GM19035 (cell line): ENCODE data around the gene LYPD6B.
"Not testable (repeated sequence)": the region's sequence is repeated elsewhere in the genome, so short reads cannot be mapped to it uniquely, and the experiment has no call there.

Source experiments
- ATAC-seq: cut with Tn5 transposase; IDR thresholded peaks from one replicate; pipeline ENCODE4 v1.9.1; 2021; ENCODE audit not compliant: unreplicated experiment

Gene LYPD6B

GRCh38 chr2:149188291-149188690 is 149.8 kb downstream of the LYPD6B start:
- no peak for ATAC-seq

DNA sequence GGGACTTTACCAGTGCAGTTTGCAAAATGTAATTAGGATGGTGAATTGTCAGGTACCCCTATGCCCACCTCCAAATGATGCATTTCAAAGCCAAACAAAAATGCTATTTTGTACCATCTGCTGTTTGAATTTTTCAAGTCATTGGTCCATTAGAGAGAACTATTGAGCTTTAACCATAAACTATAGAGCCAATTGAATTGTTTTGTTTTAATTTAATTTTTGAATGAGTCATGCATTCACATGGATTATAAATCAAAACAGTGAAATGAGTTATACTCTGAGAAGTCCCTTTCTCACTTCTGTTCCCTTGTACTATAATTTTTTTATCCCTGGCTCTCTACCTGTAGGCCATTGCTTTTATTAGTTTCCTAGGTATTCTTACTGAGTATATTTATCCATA is 151.3 kb downstream of the LYPD6B start:
- no peak for ATAC-seq

DNA sequence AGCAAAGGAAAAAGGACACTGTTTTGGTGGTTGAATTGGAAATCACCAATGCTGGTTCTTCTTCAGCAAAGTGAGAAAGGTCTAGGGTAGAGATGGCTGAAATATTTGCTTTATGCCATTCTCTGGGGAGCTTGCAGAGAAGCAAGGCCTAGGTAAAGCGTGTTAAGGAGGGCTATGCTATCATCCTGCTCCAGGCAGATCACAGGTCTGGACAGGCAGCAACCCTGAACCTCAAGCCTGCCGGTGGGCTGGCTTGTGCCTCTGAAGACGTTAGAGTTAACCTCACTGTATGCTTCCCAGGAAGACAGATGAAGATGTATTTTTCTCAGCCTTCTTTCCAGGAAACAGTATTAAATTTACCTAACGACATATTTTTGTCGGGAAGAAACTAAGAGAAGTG is 153.4 kb downstream of the LYPD6B start:
- no peak for ATAC-seq

- ATAC-seq, result no peak
Measured at GRCh38 chr2:149192427-149192826, 153.9 kb downstream of the LYPD6B start.

- ATAC-seq, result no peak
Measured at GRCh38 chr2:149200109-149200520, 161.6 kb downstream of the LYPD6B start.

GRCh38 chr2:149204686-149205085 is 166.2 kb downstream of the LYPD6B start:
- no peak for ATAC-seq

DNA sequence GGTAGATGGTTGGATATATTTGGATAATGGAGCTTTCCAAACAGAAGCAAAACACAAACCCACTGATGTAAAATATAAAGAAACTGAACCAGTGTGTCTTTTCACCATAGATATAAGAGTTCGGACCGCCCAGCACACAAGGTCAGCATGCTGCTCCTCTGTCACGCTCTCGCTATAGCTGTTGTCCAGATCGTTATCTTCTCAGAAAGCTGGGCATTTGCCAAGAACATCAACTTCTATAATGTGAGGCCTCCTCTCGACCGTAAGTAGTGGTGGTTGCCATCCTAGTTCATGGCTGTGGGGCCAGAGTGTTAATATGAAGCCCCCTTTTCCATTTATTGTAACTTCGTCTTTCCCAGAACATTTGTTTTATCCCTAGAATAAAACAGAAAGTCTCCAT is 166.6 kb downstream of the LYPD6B start:
- no peak for ATAC-seq

DNA sequence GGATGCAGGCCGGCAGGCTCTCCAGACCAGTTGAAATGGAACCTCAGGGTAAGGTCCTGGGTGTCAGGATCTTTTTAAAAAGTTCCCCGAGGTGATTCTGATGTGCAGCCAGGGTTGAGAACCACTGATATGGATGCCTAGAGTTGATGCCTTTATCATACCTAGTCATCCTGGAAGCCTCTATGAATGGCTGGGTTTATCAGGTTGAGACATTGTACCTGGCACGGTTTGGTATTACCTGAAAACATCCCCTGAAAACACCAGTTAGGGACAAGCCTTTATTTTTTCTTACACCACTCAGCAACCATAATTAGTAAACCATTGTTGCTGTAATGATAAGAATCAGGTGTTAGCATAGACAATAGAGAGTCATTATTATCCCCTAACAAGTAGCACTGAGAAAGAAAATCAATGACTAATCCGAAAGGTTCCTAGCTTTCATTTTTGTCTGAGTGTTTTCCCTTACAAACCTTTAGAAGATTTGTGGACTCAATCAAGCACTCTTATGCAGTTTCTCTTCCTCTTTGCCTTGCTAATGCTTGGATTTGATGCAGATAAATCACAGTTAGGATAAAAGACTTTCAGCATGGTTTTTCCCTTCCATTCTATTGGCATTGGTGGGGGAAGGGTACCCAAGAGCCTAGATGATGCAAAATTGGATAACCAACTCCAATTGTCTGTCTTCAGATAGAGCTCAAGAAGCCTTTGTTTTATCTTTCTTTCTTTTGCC is 175.4 kb downstream of the LYPD6B start:
- ATAC-seq, result no peak

GRCh38 chr2:149218497-149218896 is 180.0 kb downstream of the LYPD6B start:
- ATAC-seq, result no peak

GRCh38 chr2:149219856-149220255 is 181.4 kb downstream of the LYPD6B start:
- ATAC-seq, result no peak

- no peak for ATAC-seq
Measured at GRCh38 chr2:149221002-149221401, 182.5 kb downstream of the LYPD6B start.

- no peak for ATAC-seq
Measured at GRCh38 chr2:149221898-149222297, 183.4 kb downstream of the LYPD6B start.

GRCh38 chr2:149223472-149224095 is 185.1 kb downstream of the LYPD6B start:
- ATAC-seq, result no peak

GRCh38 chr2:149224543-149224942 is 186.0 kb downstream of the LYPD6B start:
- no peak for ATAC-seq

GRCh38 chr2:149225446-149225845 is 186.9 kb downstream of the LYPD6B start:
- ATAC-seq, result no peak

GRCh38 chr2:149226790-149227189 is 188.3 kb downstream of the LYPD6B start:
- no peak for ATAC-seq

DNA sequence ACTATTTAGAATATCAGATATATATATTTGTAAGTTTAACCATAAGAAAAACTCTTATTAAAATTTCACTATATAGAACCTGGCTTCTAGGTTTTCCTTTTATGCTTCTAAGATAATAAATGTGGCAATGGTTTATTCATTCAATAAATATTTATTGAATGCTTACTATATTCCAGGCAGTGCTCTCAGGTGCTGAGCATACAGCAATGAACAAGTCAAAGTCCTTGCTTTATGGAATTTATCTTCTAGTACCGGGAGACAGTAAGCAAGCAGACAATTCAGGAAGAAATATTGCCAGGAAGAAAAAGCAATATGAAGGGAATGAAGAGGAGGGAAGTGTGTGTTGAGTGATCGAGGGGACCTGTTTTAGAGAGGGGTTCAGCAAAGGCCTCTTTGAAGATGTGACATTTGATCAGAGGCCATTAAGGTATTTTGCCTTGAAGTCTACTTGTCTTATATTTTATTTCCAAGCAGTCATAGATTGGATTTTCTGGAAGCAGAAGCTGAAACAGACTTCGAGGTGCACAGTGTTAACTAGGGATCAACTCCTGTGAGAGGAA is 197.4 kb downstream of the LYPD6B start:
- no peak for ATAC-seq

GRCh38 chr2:149236410-149236809 is 197.9 kb downstream of the LYPD6B start:
- no peak for ATAC-seq

- no peak for ATAC-seq
Measured at GRCh38 chr2:149246186-149246585, 207.7 kb downstream of the LYPD6B start.

- not testable (repeated sequence) for ATAC-seq
Measured at GRCh38 chr2:149251436-149251835, 212.9 kb downstream of the LYPD6B start.

GRCh38 chr2:149256877-149257276 is 218.4 kb downstream of the LYPD6B start:
- ATAC-seq, result not testable (repeated sequence)

DNA sequence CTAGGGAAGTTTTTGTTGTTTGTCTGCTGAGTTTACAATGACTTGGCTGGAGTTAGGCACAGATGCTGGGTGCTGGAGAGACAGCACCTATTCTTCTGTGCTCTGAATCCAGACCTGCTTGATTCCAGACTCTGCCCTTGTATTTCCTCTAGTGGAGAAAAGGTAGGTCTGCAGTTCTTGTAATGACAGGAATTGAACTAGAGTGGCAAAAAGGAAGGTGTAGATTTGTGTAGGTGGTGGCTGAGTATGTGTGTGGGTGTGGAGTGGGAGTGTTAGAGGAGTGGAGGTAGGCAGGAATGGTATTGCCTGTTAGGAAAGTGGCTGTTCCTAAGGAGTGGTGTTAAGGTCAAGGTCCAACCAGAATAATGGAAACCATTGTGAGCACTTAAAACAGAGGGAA is 220.0 kb downstream of the LYPD6B start:
- no peak for ATAC-seq
